Sigmoid colon (tissue), 4 donors: ENCODE measurements around the gene FAM9B.

ENCODE experiments used
- CTCF ChIP-seq, 4 experiments: fragments of 450-650 bp in 3 of 4; fragments of 200-600 bp in 1 of 4; IDR thresholded peaks; one replicate each; pipeline ENCODE4 v1.5.1; 2016 to 2019; ENCODE audit warnings: antibody characterized with exemption in 4 of 4, mild to moderate bottlenecking in 3 of 4, moderate library complexity in 2 of 4
- POLR2AphosphoS5 ChIP-seq, 4 donors: sonication (generic); formaldehyde crosslinking; IDR thresholded peaks; one replicate each; pipeline ENCODE4 v1.6.1; 2017; ENCODE audit warnings: antibody characterized with exemption in 4 of 4

GRCh38 chrX:9037296-9037695, 3.4 kb upstream of the FAM9B start:
- TF ChIP-seq CTCF (IDR thresholded peaks at IDR 0.05) (no peak), POLR2AphosphoS5 (IDR thresholded peaks at IDR 0.05) (no peak)
